MCF 10A (cell line): ENCODE results near the gene KAT2B. TPM values are rescaled to one million over a fixed set of nuclear protein-coding genes. Genes with fewer than 3 reads are reported as not detected.

Source experiments
- BruUV-seq: library from RNA; stranded (reverse); fragments of 400-500 nt; replicated peaks from 2 replicates; lab custom pipeline; 2021; lab: Mats Ljungman, UMichigan
- CTCF ChIA-PET: fragments of 300-600 bp; sonication (Branson Sonifier 250); formaldehyde crosslinking; extraction: SDS; loops from one replicate; lab custom pipeline; 2021; ENCODE audit warnings: antibody characterized with exemption, inconsistent platforms; lab: Yijun Ruan, JAX
- POLR2A ChIA-PET: fragments of 300-600, 350-650 bp; sonication (Branson Sonifier 250); formaldehyde crosslinking; extraction: SDS; loops from one replicate; lab custom pipeline; 2020; ENCODE audit warnings: antibody characterized with exemption, inconsistent platforms; lab: Yijun Ruan, JAX
- DNase-seq: peaks from one replicate; pipeline ENCODE4 v3.0.0-alpha.2; 2018; ENCODE audit not compliant: unreplicated experiment
- H3K27ac Mint-ChIP-seq: one replicate; pipeline ENCODE4 v1.8.0; 2022; ENCODE audit warnings: mild to moderate bottlenecking, low read depth, mixed read lengths; ENCODE audit not compliant: unreplicated experiment
- H3K27me3 Mint-ChIP-seq: one replicate; pipeline ENCODE4 v1.8.0; 2022; ENCODE audit warnings: mixed read lengths; ENCODE audit not compliant: insufficient read depth, unreplicated experiment
- H3K36me3 Mint-ChIP-seq: one replicate; pipeline ENCODE4 v1.8.0; 2022; ENCODE audit warnings: mild to moderate bottlenecking, moderate library complexity, mixed read lengths; ENCODE audit not compliant: insufficient read depth, unreplicated experiment
- H3K4me1 Mint-ChIP-seq: one replicate; pipeline ENCODE4 v1.8.0; 2022; ENCODE audit warnings: mixed read lengths; ENCODE audit not compliant: insufficient read depth, unreplicated experiment
- H3K4me3 Mint-ChIP-seq: one replicate; pipeline ENCODE4 v1.8.0; 2022; ENCODE audit warnings: mild to moderate bottlenecking, moderate library complexity, mixed read lengths; ENCODE audit not compliant: unreplicated experiment
- H3K9me3 Mint-ChIP-seq: one replicate; pipeline ENCODE4 v1.8.0; 2022; ENCODE audit warnings: mixed read lengths; ENCODE audit not compliant: unreplicated experiment
- intact Hi-C: fragments of 100-400 bp; cut with micrococcal nuclease; formaldehyde crosslinking; loops from 2 replicates; pipeline ENCODE4 v1.14.1; 2022
- total RNA-seq: library from RNA; stranded (reverse); gene quantifications from 2 replicates; pipeline ENCODE4 v1.2.3, GENCODE V29; 2022
- TF ChIP-seq, protein P1 (sequence below): fragments of 200-600 bp; IDR thresholded peaks from one replicate; pipeline ENCODE4 v1.8.0; 2022; ENCODE audit warnings: antibody characterized with exemption, mild to moderate bottlenecking; ENCODE audit not compliant: unreplicated experiment

The KAT2B gene
- total RNA-seq, 1 experiment from 2014 or later = 9.4 TPM

GRCh38 chr3:20047341-20047779 is 7.1 kb downstream of the KAT2B start:
- intact Hi-C loops = no loop called here
- no TSS peak for BruUV-seq
- ChIA-PET CTCF (no interaction called here), POLR2A (no interaction called here)
- H3K27ac Mint-ChIP-seq = no peak overlapping the region
- H3K36me3 Mint-ChIP-seq = no peaks in the 10 kb centered on the region
- H3K27me3 Mint-ChIP-seq = no peaks in the 10 kb centered on the region
- H3K4me1 Mint-ChIP-seq = peaks cover 13% of the 10 kb centered on the region
- no peak overlapping the region for H3K4me3 Mint-ChIP-seq
- no peak for DNase-seq
- H3K9me3 Mint-ChIP-seq = no peaks in the 10 kb centered on the region
- TF ChIP-seq, protein P1, sequence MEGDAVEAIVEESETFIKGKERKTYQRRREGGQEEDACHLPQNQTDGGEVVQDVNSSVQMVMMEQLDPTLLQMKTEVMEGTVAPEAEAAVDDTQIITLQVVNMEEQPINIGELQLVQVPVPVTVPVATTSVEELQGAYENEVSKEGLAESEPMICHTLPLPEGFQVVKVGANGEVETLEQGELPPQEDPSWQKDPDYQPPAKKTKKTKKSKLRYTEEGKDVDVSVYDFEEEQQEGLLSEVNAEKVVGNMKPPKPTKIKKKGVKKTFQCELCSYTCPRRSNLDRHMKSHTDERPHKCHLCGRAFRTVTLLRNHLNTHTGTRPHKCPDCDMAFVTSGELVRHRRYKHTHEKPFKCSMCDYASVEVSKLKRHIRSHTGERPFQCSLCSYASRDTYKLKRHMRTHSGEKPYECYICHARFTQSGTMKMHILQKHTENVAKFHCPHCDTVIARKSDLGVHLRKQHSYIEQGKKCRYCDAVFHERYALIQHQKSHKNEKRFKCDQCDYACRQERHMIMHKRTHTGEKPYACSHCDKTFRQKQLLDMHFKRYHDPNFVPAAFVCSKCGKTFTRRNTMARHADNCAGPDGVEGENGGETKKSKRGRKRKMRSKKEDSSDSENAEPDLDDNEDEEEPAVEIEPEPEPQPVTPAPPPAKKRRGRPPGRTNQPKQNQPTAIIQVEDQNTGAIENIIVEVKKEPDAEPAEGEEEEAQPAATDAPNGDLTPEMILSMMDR = no peak

GRCh38 chr3:20047976-20048883 is 8.0 kb downstream of the KAT2B start:
- ChIA-PET CTCF (no interaction called here), POLR2A (no interaction called here)
- TF ChIP-seq, protein P1 = no peak
- DNase-seq = no peak
- Mint-ChIP-seq H3K9me3 (no peaks in the 10 kb centered on the region), H3K36me3 (no peaks in the 10 kb centered on the region), H3K27me3 (no peaks in the 10 kb centered on the region), H3K4me1 (peaks cover 7% of the 10 kb centered on the region), H3K27ac (no peak overlapping the region), H3K4me3 (no peak overlapping the region)
- intact Hi-C loops = no loop called here
- BruUV-seq = no TSS peak

- ChIA-PET CTCF (interaction anchor here (1.0 kb wide), 1 partner anchor 136 kb away, joined by 4 read pairs; no protein-coding TSS in a partner anchor), POLR2A (interaction anchor here (1.2 to 2.6 kb wide), 2 partner anchors 10 to 103 kb away, joined by 3 to 8 read pairs; no protein-coding TSS in a partner anchor)
- H3K4me3 Mint-ChIP-seq = no peak overlapping the region
- intact Hi-C loops = no loop called here
- no peaks in the 10 kb centered on the region for H3K36me3 Mint-ChIP-seq
- no peak for DNase-seq
- H3K27ac Mint-ChIP-seq = no peak overlapping the region
- no peaks in the 10 kb centered on the region for H3K27me3 Mint-ChIP-seq
- BruUV-seq = no TSS peak
- no peaks in the 10 kb centered on the region for H3K4me1 Mint-ChIP-seq
- TF ChIP-seq, protein P1 = no peak
- H3K9me3 Mint-ChIP-seq = no peaks in the 10 kb centered on the region
These were observed 11.0 kb downstream of the KAT2B start for GRCh38 chr3:20051123-20051806.

GRCh38 chr3:20052851-20053250 is 12.6 kb downstream of the KAT2B start:
- Mint-ChIP-seq H3K27ac (no peak overlapping the region), H3K27me3 (no peaks in the 10 kb centered on the region), H3K4me3 (no peak overlapping the region), H3K4me1 (no peaks in the 10 kb centered on the region), H3K9me3 (no peaks in the 10 kb centered on the region), H3K36me3 (no peaks in the 10 kb centered on the region)
- TF ChIP-seq, protein P1 = no peak
- CTCF ChIA-PET = interaction anchor here (0.6 to 2.8 kb wide), 2 partner anchors 12 to 234 kb away, joined by 7 to 19 read pairs; partner anchors contain the start of gene KAT2B
- POLR2A ChIA-PET = interaction anchor here (5.4 kb wide), 1 partner anchor 10 kb away, joined by 88 read pairs; the partner anchor contains the start of gene KAT2B
- intact Hi-C loops = no loop called here
- no peak for DNase-seq
- no TSS peak for BruUV-seq
